ENCODE data around the gene CDH22.

- TF ChIP-seq TAF1 (IDR thresholded peaks at IDR 0.05; ENCODE audit: borderline replicate concordance, insufficient read depth, low read length) (no peak), REST (IDR thresholded peaks at IDR 0.05; ENCODE audit: insufficient read depth in 1 of 2, low read depth in 2 of 2, low read length in 2 of 2) (no peak), SIN3A (IDR thresholded peaks at IDR 0.05; ENCODE audit: borderline replicate concordance, insufficient read depth, low read length) (no peak), POLR2AphosphoS5 (IDR thresholded peaks at IDR 0.05; ENCODE audit: low read depth, low read length) (no peak), FOXP2 (optimal IDR thresholded peaks at IDR 0.05; ENCODE audit: borderline replicate concordance, extremely low read depth, extremely low read length, insufficient read depth) (no peak)
Measured at GRCh38 chr20:46256293-46256692, 52.0 kb downstream of the CDH22 start.
